HCT116 (cell line): ENCODE measurements around the gene COL9A3. TPM values are rescaled to one million over a fixed set of nuclear protein-coding genes. Genes with fewer than 3 reads are reported as not detected.

ENCODE experiments used
- ATAC-seq: fragments of 200-7000 bp; cut with Tn5 transposase; 2 replicates; pipeline ENCODE4 v1.9.1; 2020; ENCODE audit warnings: mild to moderate bottlenecking, moderate library complexity
- BruUV-seq: library from RNA; stranded (reverse); fragments of 400-500 nt; replicated peaks from 2 replicates; lab custom pipeline; 2021; lab: Mats Ljungman, UMichigan
- CTCF ChIA-PET: fragments of 300-600 bp; sonication (Branson Sonifier 250); formaldehyde crosslinking; loops from one replicate; lab custom pipeline; 2021; ENCODE audit warnings: antibody characterized with exemption; lab: Charles Lee
- POLR2A ChIA-PET: fragments of 300-600, 350-600 bp; sonication (Branson Sonifier 250); formaldehyde crosslinking; loops from one replicate; lab custom pipeline; 2021; ENCODE audit warnings: antibody characterized with exemption; lab: Charles Lee
- RAD21 ChIA-PET, 2 experiments: fragments of 300-600 bp; sonication (Branson Sonifier 250); formaldehyde crosslinking; loops; one replicate each; lab custom pipeline; 2023; ENCODE audit warnings: low total read pairs in 2 of 2; ENCODE audit not compliant: uncharacterized antibody in 2 of 2, unreplicated experiment in 2 of 2, low non-redundant PET in 1 of 2; lab: Charles Lee
- DNase-seq: peaks from one replicate; pipeline ENCODE4 v3.0.0-alpha.2; 2010; ENCODE audit warnings: low read depth, low spot score
- H2AFZ ChIP-seq: fragments of 200-600 bp; shearing (Covaris generic), sonication (generic); 2 replicates; pipeline ENCODE4 v1.6.1; 2017; ENCODE audit warnings: low read depth, mixed run types, mixed read lengths, antibody characterized with exemption, low read length; ENCODE audit not compliant: poor library complexity, severe bottlenecking
- H3K27ac ChIP-seq: 2 replicates; pipeline ENCODE4 v1.5.1; 2012; ENCODE audit warnings: low read depth, low read length
- H3K27me3 ChIP-seq: fragments of 200-600 bp; sonication (generic); 2 replicates; pipeline ENCODE4 v1.6.1; 2016; ENCODE audit warnings: mixed run types, low read length, mixed read lengths; ENCODE audit not compliant: insufficient read depth
- H3K36me3 ChIP-seq, 2 experiments: fragments of 200-500 bp in 1 of 2; fragments of 200-600 bp in 1 of 2; sonication (Bioruptor generic) in 1 of 2; sonication (generic) in 1 of 2; 2 replicates each; pipeline versions ENCODE4 v1.5.1 to v1.6.1; 2014 to 2016; ENCODE audit warnings: low read length in 2 of 2, inconsistent platforms in 1 of 2, mixed read lengths in 1 of 2, mixed run types in 1 of 2; ENCODE audit not compliant: insufficient read depth in 2 of 2, control insufficient read depth in 1 of 2
- H3K4me1 ChIP-seq, 2 experiments: fragments of 200-600 bp in 1 of 2; sonication (generic) in 1 of 2; 2 replicates each; pipeline versions ENCODE4 v1.5.1 to v1.6.1; 2012 to 2017; ENCODE audit warnings: low read length in 2 of 2, inconsistent platforms in 1 of 2, mild to moderate bottlenecking in 1 of 2, mixed read lengths in 1 of 2, mixed run types in 1 of 2, moderate library complexity in 1 of 2; ENCODE audit not compliant: insufficient read depth in 2 of 2, control insufficient read depth in 1 of 2
- H3K4me2 ChIP-seq: fragments of 200-600 bp; sonication (generic); 2 replicates; pipeline ENCODE4 v1.6.1; 2017; ENCODE audit warnings: mixed run types, low read length, mixed read lengths
- H3K4me3 ChIP-seq, 2 experiments: fragments of 200-600 bp in 1 of 2; sonication (generic) in 1 of 2; replicated peaks in 1 of 2; 2 replicates each; pipeline ENCODE4 v1.5.1; 2011 to 2016; ENCODE audit warnings: low read length in 2 of 2, control low read depth in 1 of 2, low read depth in 1 of 2, mild to moderate bottlenecking in 1 of 2, mixed read lengths in 1 of 2, mixed run types in 1 of 2
- H3K79me2 ChIP-seq: fragments of 200-600 bp; sonication (generic); 2 replicates; pipeline ENCODE4 v1.6.1; 2017; ENCODE audit warnings: mild to moderate bottlenecking, mixed run types, low read length, moderate library complexity, mixed read lengths; ENCODE audit not compliant: insufficient read depth
- H3K9ac ChIP-seq: fragments of 200-600 bp; sonication (generic); 2 replicates; pipeline ENCODE4 v1.6.1; 2016; ENCODE audit warnings: low read length, mixed read lengths
- H3K9me2 ChIP-seq: fragments of 200-600 bp; sonication (generic), shearing (Covaris generic); 2 replicates; pipeline ENCODE4 v1.6.1; 2017; ENCODE audit warnings: mixed run types, mild to moderate bottlenecking, moderate library complexity; ENCODE audit not compliant: insufficient read depth
- H3K9me3 ChIP-seq, 2 experiments: fragments of 200-500 bp in 1 of 2; fragments of 200-600 bp in 1 of 2; sonication (Bioruptor generic) in 1 of 2; sonication (generic) in 1 of 2; 2 replicates each; pipeline ENCODE4 v1.6.1; 2014 to 2017; ENCODE audit warnings: low read length in 2 of 2, mixed read lengths in 2 of 2, inconsistent platforms in 1 of 2, low read depth in 1 of 2, mild to moderate bottlenecking in 1 of 2, mixed run types in 1 of 2, moderate library complexity in 1 of 2; ENCODE audit not compliant: control insufficient read depth in 1 of 2, insufficient read depth in 1 of 2
- H4K20me1 ChIP-seq: fragments of 200-600 bp; sonication (generic), shearing (Covaris generic); 2 replicates; pipeline ENCODE4 v1.6.1; 2017; ENCODE audit warnings: mixed run types, mild to moderate bottlenecking, moderate library complexity; ENCODE audit not compliant: insufficient read depth
- CBX3 ChIP-seq: IDR thresholded peaks from 2 replicates; pipeline ENCODE4 v1.6.1; 2012; ENCODE audit warnings: low read depth
- CEBPB ChIP-seq: IDR thresholded peaks from 2 replicates; pipeline ENCODE4 v1.6.1; 2012; ENCODE audit warnings: low read depth
- EGR1 ChIP-seq: IDR thresholded peaks from 2 replicates; pipeline ENCODE4 v1.6.1; 2012; ENCODE audit warnings: low read depth
- ELF1 ChIP-seq: IDR thresholded peaks from 2 replicates; pipeline ENCODE4 v1.6.1; 2012; ENCODE audit warnings: low read depth, borderline replicate concordance
- EZH2phosphoT487 ChIP-seq: fragments of 200-600 bp; IDR thresholded peaks from 2 replicates; pipeline ENCODE4 v1.6.1; 2018; ENCODE audit warnings: antibody characterized with exemption, borderline replicate concordance
- FOSL1 ChIP-seq: IDR thresholded peaks from 2 replicates; pipeline ENCODE4 v1.6.1; 2012; ENCODE audit warnings: low read depth
- JUND ChIP-seq: IDR thresholded peaks from 2 replicates; pipeline ENCODE4 v1.6.1; 2012
- POLR2A ChIP-seq: IDR thresholded peaks from 2 replicates; pipeline ENCODE4 v1.7.0; 2011; ENCODE audit warnings: borderline replicate concordance; ENCODE audit not compliant: insufficient read depth, insufficient read length; ENCODE audit errors: extremely low read depth
- RAD21 ChIP-seq: IDR thresholded peaks from 2 replicates; pipeline ENCODE4 v1.6.1; 2012; ENCODE audit warnings: low read depth, mild to moderate bottlenecking
- SP1 ChIP-seq: IDR thresholded peaks from 2 replicates; pipeline ENCODE4 v1.6.1; 2012; ENCODE audit warnings: low read depth
- SRF ChIP-seq: IDR thresholded peaks from 2 replicates; pipeline ENCODE4 v1.6.1; 2012; ENCODE audit warnings: low read depth
- TCF7L2 ChIP-seq: IDR thresholded peaks from 2 replicates; pipeline ENCODE4 v1.7.0; 2011; ENCODE audit warnings: borderline replicate concordance, inconsistent platforms; ENCODE audit not compliant: insufficient read depth, insufficient read length; ENCODE audit errors: extremely low read depth
- YY1 ChIP-seq: IDR thresholded peaks from 2 replicates; pipeline ENCODE4 v1.6.1; 2011; ENCODE audit warnings: low read length, low read depth, moderate library complexity, mild to moderate bottlenecking; ENCODE audit not compliant: insufficient replicate concordance; ENCODE audit errors: extremely low read depth
- ZFX ChIP-seq: fragments of 450-650 bp; IDR thresholded peaks from 2 replicates; pipeline ENCODE4 v1.6.1; 2017
- ZNF274 ChIP-seq: fragments of 200-500 bp; sonication (Bioruptor generic); IDR thresholded peaks from 2 replicates; pipeline ENCODE4 v1.6.1; 2014; ENCODE audit warnings: mild to moderate bottlenecking, low read depth, low read length, inconsistent platforms
- intact Hi-C: fragments of 100-400 bp; cut with micrococcal nuclease; formaldehyde crosslinking; loops from 2 replicates; pipeline ENCODE4 v1.10.0; 2022
- total RNA-seq: library from RNA; stranded (reverse); gene quantifications from one replicate; pipeline ENCODE4 v1.2.1, GENCODE V29; 2021; ENCODE audit not compliant: unreplicated experiment
- TF ChIP-seq, protein P1 (sequence below): IDR thresholded peaks from 2 replicates; pipeline ENCODE4 v1.6.1; 2012
- TF ChIP-seq, protein P2 (sequence below): IDR thresholded peaks from 2 replicates; pipeline ENCODE4 v1.6.1; 2012
- TF ChIP-seq, protein P3 (sequence below), 3 experiments: fragments of 200-600 bp in 1 of 3; sonication (generic) in 1 of 3; IDR thresholded peaks in 2 of 3; conservative IDR thresholded peaks in 1 of 3; 2 replicates each; pipeline ENCODE4 v1.5.1; 2012 to 2017; ENCODE audit warnings: low read depth in 2 of 3, low read length in 2 of 3, antibody characterized with exemption in 1 of 3, borderline replicate concordance in 1 of 3, control low read depth in 1 of 3, mild to moderate bottlenecking in 1 of 3, mixed read lengths in 1 of 3, mixed run types in 1 of 3, moderate library complexity in 1 of 3; ENCODE audit not compliant: insufficient read depth in 1 of 3
- TF ChIP-seq, protein P4 (sequence below): IDR thresholded peaks from 2 replicates; pipeline ENCODE4 v1.6.1; 2011; ENCODE audit warnings: mild to moderate bottlenecking, low read length, moderate library complexity; ENCODE audit not compliant: insufficient replicate concordance; ENCODE audit errors: extremely low read depth

Gene COL9A3
- total RNA-seq, 1 experiment from 2014 or later, result 29.7 TPM

DNA sequence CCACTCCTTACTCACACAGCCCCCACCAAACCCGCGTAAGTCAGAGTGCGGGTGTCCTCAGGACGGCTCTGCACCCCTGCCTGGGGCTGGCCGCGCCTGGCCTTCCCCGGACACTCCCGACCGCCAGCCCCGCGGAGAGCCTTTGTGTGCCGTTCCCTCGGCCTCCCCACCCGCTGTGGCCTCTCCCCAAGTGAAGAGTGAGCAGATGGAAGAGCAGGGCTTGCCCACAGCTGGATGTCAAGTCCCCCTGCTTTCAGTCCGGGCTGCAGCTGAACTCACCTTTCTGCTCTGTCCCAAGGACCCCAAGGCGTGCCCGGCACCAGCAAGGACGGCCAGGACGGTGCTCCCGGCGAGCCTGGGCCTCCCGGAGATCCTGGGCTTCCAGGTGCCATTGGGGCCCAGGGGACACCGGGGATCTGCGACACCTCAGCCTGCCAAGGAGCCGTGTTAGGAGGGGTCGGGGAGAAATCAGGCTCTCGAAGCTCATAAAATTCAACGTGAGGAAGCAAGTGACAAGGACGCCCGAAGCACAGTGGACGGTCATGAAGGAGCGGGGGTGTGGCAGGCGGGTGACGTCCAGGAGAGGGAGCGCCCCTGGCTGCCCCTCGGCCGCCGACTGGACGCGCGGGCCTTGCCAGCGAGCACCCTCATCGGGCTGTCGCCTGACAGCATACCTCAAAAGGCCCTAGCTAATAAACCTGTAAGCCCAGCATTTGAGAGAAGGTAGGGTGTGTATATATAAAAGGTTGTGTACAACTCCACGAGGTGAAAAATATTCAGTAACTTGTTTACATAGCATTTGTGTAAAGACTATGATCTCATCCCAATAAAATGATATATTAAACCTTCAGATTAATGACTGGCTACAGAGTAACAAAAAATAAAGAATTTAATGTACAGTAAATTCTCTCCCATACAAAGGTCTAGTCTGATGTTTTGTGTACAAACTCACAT is 23.7 kb downstream of the COL9A3 start:
- Histone ChIP-seq H3K79me2 (no peaks in the 10 kb centered on the region), H3K27ac (no peak overlapping the region), H3K36me3 (peaks cover under 1 to 3% of the 10 kb centered on the region in 2 experiments; a peak in 2 of 4 replicates), H2AFZ (no peak overlapping the region), H3K27me3 (no peaks in the 10 kb centered on the region), H3K4me1 (no peaks in the 10 kb centered on the region), H3K9ac (no peak overlapping the region), H3K4me3 (no peak overlapping the region), H3K9me2 (no peaks in the 10 kb centered on the region), H4K20me1 (no peaks in the 10 kb centered on the region), H3K4me2 (no peak overlapping the region), H3K9me3 (no peaks in the 10 kb centered on the region)
- ChIA-PET POLR2A (no interaction called here), RAD21 (no interaction called here), CTCF (no interaction called here)
- TF ChIP-seq, protein P1, sequence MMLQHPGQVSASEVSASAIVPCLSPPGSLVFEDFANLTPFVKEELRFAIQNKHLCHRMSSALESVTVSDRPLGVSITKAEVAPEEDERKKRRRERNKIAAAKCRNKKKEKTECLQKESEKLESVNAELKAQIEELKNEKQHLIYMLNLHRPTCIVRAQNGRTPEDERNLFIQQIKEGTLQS, result no peak
- TF ChIP-seq ZNF274, result no peak
- no peak for TF ChIP-seq YY1
- TF ChIP-seq RAD21, result no peak
- TF ChIP-seq JUND, result no peak
- TF ChIP-seq, protein P2, sequence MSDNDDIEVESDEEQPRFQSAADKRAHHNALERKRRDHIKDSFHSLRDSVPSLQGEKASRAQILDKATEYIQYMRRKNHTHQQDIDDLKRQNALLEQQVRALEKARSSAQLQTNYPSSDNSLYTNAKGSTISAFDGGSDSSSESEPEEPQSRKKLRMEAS, result no peak
- no peak for TF ChIP-seq TCF7L2
- TF ChIP-seq, protein P3, sequence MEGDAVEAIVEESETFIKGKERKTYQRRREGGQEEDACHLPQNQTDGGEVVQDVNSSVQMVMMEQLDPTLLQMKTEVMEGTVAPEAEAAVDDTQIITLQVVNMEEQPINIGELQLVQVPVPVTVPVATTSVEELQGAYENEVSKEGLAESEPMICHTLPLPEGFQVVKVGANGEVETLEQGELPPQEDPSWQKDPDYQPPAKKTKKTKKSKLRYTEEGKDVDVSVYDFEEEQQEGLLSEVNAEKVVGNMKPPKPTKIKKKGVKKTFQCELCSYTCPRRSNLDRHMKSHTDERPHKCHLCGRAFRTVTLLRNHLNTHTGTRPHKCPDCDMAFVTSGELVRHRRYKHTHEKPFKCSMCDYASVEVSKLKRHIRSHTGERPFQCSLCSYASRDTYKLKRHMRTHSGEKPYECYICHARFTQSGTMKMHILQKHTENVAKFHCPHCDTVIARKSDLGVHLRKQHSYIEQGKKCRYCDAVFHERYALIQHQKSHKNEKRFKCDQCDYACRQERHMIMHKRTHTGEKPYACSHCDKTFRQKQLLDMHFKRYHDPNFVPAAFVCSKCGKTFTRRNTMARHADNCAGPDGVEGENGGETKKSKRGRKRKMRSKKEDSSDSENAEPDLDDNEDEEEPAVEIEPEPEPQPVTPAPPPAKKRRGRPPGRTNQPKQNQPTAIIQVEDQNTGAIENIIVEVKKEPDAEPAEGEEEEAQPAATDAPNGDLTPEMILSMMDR (IDR thresholded peaks at IDR 0.05 in 2 of 3, conservative IDR thresholded peaks at IDR 0.05 in 1 of 3; ENCODE audit: borderline replicate concordance in 1 of 3, insufficient read depth in 1 of 3, low read depth in 2 of 3, low read length in 2 of 3), result no peak
- TF ChIP-seq POLR2A, result no peak
- TF ChIP-seq EGR1, result no peak
- TF ChIP-seq CEBPB, result no peak
- TF ChIP-seq SRF, result no peak
- no peak for TF ChIP-seq SP1
- TF ChIP-seq, protein P4, sequence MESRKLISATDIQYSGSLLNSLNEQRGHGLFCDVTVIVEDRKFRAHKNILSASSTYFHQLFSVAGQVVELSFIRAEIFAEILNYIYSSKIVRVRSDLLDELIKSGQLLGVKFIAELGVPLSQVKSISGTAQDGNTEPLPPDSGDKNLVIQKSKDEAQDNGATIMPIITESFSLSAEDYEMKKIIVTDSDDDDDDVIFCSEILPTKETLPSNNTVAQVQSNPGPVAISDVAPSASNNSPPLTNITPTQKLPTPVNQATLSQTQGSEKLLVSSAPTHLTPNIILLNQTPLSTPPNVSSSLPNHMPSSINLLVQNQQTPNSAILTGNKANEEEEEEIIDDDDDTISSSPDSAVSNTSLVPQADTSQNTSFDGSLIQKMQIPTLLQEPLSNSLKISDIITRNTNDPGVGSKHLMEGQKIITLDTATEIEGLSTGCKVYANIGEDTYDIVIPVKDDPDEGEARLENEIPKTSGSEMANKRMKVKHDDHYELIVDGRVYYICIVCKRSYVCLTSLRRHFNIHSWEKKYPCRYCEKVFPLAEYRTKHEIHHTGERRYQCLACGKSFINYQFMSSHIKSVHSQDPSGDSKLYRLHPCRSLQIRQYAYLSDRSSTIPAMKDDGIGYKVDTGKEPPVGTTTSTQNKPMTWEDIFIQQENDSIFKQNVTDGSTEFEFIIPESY, result no peak
- TF ChIP-seq EZH2phosphoT487, result no peak
- no peak for TF ChIP-seq ELF1
- TF ChIP-seq CBX3, result no peak
- no peak for TF ChIP-seq ZFX
- TF ChIP-seq FOSL1, result no peak
- BruUV-seq, result no TSS peak
- intact Hi-C loops, result no loop called here
- DNase-seq (no peak), ATAC-seq (no peak)
